NCI-H1417 treated with DMSO at 0.1 percent for 48 hours (cell line): ENCODE data around the gene MACROD2.
"Not testable (repeated sequence)": the region's sequence is repeated elsewhere in the genome, so short reads cannot be mapped to it uniquely, and the experiment has no call there.

Experiments
- DNase-seq: peaks from one replicate; lab custom pipeline; 2025; lab: John Stamatoyannopoulos, UW

MACROD2 gene

DNA sequence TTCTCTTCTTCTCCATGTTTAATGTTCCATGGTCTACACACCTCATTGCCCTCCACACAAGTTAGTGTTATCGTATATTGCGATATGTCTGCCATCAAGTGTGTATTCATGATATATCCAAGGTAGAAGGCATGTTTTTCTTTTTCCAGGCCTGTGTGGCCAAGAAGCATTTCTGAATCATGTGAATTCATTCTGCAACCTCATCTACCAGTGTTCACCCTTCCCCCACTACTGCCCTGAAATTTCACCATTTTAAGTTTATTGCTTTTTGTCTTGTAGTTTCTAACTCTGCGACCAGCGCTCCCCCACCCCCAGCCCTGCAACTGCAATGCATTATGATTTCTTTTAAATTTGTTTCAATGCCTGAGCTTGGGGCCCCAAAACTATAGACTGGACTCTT is 960.1 kb downstream of the MACROD2 start:
- DNase-seq, result no peak

DNA sequence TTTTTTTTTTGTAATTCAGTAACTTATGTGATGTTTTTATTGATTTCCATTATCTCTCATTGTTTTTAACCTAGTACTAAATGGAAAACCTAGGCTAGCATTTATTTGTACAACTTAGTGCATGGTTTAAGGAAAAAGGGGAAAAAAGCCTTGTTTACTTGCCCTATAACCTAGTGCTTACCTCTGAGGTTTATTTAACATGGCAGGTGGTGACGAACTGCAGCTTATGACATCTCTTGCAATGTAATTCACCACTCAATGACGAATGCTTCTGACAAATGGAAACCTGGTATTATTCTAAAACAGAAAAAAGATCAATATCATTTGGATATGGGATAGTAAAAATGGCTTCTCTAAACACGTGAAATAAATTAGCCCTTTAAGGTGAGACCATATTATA is 960.7 kb downstream of the MACROD2 start:
- DNase-seq, result no peak

GRCh38 chr20:14956538-14956937 is 961.2 kb downstream of the MACROD2 start:
- no peak for DNase-seq

- DNase-seq, result no peak
Observed at GRCh38 chr20:14957402-14957801, 962.1 kb downstream of the MACROD2 start.

DNA sequence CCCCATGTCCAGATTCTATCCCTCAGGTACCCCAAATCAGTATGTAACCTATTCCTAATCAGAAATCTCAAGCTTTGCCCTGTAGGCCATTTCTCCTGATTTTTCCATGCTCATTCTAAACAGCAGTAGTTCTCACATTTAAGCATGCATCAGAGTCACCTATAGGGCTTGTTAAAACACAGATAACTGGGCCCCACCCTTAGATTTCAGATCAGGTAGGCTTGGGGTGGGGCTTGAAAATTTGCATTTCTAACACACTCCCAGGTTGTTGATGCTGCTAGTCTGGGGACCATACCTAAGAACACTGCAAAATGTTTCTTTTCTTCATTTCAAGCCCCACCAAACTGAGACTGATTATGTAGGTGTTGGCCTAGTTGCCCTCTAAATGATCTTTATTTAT is 963.3 kb downstream of the MACROD2 start:
- DNase-seq, result no peak

DNA sequence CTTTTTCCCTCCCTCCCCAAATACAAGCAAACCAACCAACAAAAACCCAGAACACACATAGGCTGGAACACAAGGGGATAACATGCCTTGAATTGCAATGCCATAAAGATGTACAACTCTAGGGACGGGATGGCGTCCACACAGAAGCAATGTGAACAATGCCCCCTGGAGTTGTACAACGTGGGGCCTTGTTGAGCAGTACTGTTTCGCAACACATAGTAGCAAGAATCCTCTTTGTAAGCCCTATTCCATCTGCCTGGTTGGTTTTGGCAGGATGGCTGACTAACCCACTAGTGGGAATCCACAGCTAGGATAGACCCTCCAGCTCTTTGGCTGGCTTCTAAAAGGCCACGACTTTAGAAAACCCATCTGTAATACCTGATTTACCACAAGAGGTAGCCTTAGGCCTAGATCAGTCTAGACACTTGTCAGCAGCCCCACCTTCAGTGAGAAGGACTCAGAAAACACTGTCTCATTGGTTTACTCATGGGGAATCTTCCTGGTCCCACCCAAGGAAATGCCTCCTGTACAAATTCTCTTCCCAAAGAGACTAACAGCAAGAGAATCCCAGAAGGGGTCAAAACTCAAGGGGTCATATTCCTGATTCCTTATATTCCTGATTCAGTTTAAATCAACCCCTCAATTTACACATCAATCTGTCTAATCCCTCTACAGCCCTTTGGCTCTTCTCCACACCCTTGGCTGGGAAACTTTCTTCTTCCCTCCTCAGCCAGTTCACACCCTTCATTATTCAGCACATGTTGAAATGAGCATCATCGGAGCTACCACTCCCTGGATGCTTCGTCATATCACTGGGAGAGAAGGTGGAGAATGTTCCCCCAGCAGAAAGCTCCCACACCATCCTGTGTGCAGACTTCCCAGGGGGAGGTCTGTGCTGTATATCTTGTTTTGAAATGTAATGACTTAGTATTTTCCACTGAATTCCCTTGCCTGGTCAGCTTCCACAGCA is 964.5 kb downstream of the MACROD2 start:
- DNase-seq, result no peak

DNA sequence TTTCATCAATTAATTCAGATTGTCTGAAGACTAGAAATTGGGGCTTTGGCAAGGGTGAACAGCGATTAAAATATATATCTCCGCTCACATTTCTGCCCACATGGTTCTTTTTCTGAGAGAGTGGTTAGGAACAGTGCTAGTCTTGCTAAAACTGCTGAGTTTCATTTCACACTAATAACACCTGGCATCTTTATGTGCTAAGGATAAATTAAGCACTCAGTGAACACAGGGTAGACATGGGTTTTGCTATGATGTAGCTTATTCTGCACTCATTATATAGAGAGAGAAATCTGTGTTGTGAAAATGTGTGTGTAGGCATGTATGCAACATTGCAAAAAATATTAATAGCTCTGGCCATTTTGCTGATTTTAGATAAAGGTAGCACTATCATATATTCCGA is 965.5 kb downstream of the MACROD2 start:
- DNase-seq, result no peak

DNA sequence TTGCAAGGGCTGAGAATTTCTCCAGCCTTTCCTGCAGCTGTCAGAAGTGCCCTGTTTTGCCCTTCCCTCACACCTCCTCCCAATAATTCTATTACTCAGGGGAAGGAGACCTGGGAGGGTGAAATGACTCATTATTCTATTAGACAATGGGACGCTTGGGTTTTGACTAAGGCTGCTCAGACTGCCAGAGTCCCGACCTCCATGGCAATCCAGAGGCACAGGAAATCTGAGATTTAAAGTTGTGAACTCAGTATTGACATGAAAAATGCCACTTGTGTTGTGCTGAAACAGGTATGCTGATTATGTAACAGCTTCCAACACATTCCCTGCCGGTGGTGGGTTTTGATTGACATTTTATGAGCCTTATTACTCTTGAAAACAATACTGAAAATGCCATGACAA is 967.9 kb downstream of the MACROD2 start:
- DNase-seq, result no peak

DNA sequence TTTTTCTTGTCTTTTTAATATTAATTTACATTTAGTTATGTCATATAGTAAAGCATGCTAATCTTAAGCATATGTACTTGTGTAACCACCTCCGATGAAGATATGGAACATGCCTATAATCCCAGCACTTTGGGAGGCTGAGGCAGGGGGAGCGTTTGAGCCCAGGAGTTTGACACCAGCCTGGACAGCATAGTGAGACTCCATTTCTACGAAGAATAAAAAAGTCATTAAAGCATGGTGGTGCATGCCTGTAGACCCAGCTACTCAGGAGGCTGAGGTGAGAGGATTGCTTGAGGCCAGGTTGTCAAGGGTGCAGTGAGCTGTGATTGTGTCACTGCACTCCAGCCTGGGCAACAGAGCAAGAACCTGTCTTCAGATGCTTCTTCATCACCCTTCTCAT is 970.9 kb downstream of the MACROD2 start:
- no peak for DNase-seq

GRCh38 chr20:14966808-14967207 is 971.5 kb downstream of the MACROD2 start:
- DNase-seq, result no peak

- no peak for DNase-seq
Observed at GRCh38 chr20:14972256-14972655, 976.9 kb downstream of the MACROD2 start.

DNA sequence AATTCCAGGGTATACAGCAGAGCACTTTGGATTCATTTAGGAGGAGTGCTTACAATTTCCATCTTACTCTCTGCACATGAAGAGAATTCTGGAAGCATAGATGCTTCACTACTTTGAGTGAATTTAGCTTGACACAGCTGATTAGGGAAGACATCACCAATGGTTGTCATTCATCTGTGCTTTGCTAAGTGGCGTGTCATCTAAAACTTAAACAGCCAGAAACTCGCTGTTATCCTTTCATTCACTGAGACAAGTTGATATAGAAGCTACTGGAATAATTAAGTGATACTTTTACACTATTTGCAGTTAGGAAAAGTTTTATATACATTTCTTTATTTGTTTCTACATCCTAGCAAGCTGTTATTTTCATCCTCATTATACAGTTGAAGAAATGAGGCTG is 977.4 kb downstream of the MACROD2 start:
- no peak for DNase-seq

DNA sequence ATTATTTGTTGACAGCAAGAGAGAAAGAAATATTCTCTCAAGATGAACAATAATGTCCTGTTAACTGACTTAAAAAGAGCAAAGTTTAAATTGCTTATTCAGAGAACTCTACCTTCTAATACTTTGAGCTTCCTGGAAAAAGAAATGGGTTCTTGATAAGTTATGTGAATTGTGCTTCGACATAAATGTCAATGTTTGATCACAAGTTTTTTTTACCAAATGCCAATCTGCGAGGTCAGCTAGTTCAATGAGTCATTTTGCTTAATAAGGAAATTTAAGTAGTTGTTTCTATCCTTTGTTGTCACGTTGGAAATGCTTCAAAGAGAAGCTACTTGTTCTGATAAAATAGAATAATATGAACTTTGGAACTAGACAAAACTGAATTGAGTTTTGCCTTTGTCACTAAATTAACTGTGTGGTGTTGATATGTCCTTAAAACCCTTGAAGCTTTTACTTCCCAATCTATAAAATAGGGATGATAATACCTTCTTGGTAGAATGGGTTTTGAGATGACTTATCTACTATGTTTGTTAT is 984.2 kb downstream of the MACROD2 start:
- DNase-seq, result no peak

- not testable (repeated sequence) for DNase-seq
Observed at GRCh38 chr20:14981486-14981885, 986.2 kb downstream of the MACROD2 start.

DNA sequence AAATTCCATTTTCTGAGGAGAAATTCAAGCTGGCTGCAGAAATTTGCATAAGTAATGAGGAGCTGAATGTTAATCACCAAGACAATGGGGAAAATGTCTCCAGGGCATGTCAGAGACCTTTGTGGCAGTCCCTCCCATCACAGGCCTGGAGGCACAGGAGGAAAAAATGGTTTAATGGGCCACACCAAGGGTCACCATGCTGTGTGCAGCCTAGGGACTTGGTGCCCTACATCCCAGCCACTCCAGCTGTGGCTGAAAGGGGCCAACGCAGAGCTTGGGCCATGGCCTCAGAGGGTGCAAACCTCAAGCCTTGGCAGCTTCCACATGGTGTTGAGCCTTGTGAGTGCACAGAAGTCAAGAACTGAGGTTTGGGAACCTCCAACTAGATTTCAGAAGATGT is 987.0 kb downstream of the MACROD2 start:
- not testable (repeated sequence) for DNase-seq

GRCh38 chr20:14984305-14984704 is 989.0 kb downstream of the MACROD2 start:
- no peak for DNase-seq

- no peak for DNase-seq
Observed at GRCh38 chr20:14984768-14985622, 989.7 kb downstream of the MACROD2 start.

DNA sequence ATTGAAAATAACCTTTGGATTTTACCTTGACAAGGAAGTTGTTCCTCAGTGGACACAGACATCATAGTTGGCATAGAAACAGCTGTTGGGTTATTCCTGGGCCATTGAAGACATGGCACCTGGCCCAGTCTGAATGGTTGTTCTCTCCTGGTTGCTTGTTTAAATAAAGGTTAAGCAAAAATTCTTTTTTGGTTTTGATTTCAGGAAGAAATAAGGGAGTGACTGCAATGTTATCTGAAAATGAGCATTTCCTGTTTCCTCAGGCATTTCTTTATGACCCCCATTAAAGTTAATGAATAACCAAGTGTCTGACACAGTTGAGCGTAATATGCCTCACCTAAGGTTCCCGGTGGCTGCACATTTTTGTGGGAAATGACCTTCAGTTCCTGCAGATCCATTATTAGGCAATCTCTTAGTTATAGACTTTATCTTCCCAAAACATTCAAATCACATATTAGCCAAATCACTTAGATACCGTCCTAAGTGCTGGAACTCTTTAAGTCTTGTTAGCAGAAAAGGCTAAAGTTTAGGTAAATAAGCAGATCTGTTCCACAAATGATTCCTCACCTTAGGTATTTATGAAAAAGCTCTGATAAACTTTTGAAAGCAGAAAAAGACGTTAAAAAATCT is 990.8 kb downstream of the MACROD2 start:
- DNase-seq, result no peak

- DNase-seq, result no peak
Observed at GRCh38 chr20:14986656-14987055, 991.3 kb downstream of the MACROD2 start.

DNA sequence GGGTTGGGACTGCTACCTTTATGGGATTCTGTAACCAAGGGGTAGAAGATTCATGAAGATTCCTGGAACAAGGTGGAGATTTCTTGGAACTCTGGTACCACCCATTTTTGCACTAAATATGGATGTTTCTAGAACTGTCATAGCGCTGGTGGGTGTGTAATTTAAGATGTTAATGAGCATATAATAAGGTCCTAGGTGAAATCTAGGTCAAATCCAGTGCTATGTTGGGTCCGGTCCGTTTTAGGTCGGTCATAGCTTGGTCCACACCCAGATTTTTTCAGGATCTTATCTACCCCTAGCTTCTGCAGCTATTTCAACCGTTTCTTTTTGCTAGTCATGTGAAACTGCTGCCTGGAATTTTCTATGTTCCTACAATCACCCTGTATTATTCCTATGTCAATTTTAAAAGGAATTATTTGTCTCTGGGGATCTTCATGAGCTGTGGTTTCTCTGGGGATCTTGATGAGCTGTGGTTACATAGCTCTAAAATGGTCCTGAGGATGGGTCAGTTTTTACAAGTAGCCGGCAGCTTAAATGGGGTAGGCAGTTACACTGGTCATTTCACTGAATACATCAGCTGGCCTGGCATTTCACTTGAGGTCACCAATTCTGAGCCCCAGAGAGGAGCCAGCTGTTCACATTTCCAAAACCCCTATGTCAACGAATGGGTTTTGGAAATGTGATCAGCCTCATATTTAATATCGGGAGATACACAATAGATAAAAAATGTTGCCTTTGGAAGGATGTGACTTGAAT is 994.4 kb downstream of the MACROD2 start:
- DNase-seq, result no peak

GRCh38 chr20:14991023-14991422 is 995.7 kb downstream of the MACROD2 start:
- no peak for DNase-seq
